ENCODE data around the gene PHF2.

DNA sequence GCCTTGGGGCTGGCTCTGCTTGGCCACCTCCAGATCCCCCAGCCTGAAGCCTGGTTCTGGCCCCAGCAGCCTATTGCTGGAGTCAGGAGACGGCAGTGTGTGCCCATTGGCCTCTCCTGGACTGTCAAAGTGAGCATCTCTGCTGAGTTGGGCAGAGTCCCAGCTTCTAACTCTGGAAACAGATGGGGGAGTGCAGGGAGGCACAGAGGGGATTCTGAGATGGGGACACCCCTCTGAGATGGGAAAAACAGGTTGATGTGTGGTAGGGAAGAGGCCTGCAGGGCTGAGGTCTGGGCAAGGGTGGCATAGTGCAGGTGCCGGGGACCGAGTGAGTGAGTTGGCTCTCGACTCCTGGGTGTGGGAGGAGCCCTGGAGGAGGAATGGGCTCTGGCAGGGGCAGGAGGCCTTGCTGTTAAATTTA, 27.5 kb downstream of the PHF2 start:
- TF ChIP-seq, protein P1, sequence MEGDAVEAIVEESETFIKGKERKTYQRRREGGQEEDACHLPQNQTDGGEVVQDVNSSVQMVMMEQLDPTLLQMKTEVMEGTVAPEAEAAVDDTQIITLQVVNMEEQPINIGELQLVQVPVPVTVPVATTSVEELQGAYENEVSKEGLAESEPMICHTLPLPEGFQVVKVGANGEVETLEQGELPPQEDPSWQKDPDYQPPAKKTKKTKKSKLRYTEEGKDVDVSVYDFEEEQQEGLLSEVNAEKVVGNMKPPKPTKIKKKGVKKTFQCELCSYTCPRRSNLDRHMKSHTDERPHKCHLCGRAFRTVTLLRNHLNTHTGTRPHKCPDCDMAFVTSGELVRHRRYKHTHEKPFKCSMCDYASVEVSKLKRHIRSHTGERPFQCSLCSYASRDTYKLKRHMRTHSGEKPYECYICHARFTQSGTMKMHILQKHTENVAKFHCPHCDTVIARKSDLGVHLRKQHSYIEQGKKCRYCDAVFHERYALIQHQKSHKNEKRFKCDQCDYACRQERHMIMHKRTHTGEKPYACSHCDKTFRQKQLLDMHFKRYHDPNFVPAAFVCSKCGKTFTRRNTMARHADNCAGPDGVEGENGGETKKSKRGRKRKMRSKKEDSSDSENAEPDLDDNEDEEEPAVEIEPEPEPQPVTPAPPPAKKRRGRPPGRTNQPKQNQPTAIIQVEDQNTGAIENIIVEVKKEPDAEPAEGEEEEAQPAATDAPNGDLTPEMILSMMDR (IDR thresholded peaks at IDR 0.05), result no peak
- no peak for TF ChIP-seq POLR2AphosphoS5 (IDR thresholded peaks at IDR 0.05)

Measured in breast epithelium (tissue), 3 donors.